Measurements from ENCODE around the gene ODF4.

DNA sequence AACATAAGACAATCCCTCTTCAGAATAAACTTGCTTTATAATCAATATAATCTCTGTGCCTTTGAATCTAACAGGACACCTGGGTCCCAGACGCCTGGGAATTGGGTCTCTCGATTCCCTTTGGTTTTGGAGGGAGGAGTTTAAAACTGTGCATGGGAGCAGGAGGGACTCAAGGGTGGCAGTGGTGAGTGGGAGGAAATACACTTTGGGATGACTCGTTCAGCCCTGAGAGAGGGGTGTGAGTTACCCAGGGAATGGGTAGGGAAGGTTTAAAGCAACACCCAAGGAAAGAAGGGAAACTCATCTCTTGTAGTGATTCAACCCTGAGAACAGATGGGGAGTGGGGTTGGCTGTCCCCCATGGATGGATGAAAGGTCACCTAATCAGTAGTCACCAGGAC is 49.6 kb upstream of the ODF4 start:
- TF ChIP-seq, protein P1, sequence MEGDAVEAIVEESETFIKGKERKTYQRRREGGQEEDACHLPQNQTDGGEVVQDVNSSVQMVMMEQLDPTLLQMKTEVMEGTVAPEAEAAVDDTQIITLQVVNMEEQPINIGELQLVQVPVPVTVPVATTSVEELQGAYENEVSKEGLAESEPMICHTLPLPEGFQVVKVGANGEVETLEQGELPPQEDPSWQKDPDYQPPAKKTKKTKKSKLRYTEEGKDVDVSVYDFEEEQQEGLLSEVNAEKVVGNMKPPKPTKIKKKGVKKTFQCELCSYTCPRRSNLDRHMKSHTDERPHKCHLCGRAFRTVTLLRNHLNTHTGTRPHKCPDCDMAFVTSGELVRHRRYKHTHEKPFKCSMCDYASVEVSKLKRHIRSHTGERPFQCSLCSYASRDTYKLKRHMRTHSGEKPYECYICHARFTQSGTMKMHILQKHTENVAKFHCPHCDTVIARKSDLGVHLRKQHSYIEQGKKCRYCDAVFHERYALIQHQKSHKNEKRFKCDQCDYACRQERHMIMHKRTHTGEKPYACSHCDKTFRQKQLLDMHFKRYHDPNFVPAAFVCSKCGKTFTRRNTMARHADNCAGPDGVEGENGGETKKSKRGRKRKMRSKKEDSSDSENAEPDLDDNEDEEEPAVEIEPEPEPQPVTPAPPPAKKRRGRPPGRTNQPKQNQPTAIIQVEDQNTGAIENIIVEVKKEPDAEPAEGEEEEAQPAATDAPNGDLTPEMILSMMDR (IDR thresholded peaks at IDR 0.05; ENCODE audit: low read depth, low read length, missing input control), result no peak
- TF ChIP-seq, protein P2, sequence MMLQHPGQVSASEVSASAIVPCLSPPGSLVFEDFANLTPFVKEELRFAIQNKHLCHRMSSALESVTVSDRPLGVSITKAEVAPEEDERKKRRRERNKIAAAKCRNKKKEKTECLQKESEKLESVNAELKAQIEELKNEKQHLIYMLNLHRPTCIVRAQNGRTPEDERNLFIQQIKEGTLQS (IDR thresholded peaks at IDR 0.05), result no peak
- TF ChIP-seq, protein P3, sequence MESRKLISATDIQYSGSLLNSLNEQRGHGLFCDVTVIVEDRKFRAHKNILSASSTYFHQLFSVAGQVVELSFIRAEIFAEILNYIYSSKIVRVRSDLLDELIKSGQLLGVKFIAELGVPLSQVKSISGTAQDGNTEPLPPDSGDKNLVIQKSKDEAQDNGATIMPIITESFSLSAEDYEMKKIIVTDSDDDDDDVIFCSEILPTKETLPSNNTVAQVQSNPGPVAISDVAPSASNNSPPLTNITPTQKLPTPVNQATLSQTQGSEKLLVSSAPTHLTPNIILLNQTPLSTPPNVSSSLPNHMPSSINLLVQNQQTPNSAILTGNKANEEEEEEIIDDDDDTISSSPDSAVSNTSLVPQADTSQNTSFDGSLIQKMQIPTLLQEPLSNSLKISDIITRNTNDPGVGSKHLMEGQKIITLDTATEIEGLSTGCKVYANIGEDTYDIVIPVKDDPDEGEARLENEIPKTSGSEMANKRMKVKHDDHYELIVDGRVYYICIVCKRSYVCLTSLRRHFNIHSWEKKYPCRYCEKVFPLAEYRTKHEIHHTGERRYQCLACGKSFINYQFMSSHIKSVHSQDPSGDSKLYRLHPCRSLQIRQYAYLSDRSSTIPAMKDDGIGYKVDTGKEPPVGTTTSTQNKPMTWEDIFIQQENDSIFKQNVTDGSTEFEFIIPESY (IDR thresholded peaks at IDR 0.05), result no peak
- TF ChIP-seq MAX (IDR thresholded peaks at IDR 0.05), result no peak
- TF ChIP-seq TAF1 (conservative IDR thresholded peaks at IDR 0.05), result no peak
- no peak for TF ChIP-seq EGR1 (IDR thresholded peaks at IDR 0.05; ENCODE audit: low read depth in 2 of 2)
- TF ChIP-seq, protein P4, sequence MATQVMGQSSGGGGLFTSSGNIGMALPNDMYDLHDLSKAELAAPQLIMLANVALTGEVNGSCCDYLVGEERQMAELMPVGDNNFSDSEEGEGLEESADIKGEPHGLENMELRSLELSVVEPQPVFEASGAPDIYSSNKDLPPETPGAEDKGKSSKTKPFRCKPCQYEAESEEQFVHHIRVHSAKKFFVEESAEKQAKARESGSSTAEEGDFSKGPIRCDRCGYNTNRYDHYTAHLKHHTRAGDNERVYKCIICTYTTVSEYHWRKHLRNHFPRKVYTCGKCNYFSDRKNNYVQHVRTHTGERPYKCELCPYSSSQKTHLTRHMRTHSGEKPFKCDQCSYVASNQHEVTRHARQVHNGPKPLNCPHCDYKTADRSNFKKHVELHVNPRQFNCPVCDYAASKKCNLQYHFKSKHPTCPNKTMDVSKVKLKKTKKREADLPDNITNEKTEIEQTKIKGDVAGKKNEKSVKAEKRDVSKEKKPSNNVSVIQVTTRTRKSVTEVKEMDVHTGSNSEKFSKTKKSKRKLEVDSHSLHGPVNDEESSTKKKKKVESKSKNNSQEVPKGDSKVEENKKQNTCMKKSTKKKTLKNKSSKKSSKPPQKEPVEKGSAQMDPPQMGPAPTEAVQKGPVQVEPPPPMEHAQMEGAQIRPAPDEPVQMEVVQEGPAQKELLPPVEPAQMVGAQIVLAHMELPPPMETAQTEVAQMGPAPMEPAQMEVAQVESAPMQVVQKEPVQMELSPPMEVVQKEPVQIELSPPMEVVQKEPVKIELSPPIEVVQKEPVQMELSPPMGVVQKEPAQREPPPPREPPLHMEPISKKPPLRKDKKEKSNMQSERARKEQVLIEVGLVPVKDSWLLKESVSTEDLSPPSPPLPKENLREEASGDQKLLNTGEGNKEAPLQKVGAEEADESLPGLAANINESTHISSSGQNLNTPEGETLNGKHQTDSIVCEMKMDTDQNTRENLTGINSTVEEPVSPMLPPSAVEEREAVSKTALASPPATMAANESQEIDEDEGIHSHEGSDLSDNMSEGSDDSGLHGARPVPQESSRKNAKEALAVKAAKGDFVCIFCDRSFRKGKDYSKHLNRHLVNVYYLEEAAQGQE (IDR thresholded peaks at IDR 0.05), result no peak

Measured in liver (tissue), 3 donors.